Measurements from ENCODE around the gene RAET1G. TPM values are rescaled to one million over a fixed set of nuclear protein-coding genes. Genes with fewer than 3 reads are reported as not detected.
"Not testable (repeated sequence)": the region's sequence is repeated elsewhere in the genome, so short reads cannot be mapped to it uniquely, and the experiment has no call there.

Gene RAET1G
- total RNA-seq, 3 donors from 2014 or later (not counting 1 experiment from before 2014, with no cell fraction given) = 0.43 TPM; not detected in 2

GRCh38 chr6:149948011-149948410 is 25.1 kb upstream of the RAET1G start:
- no peak for DNase-seq

GRCh38 chr6:149947533-149947932 is 24.6 kb upstream of the RAET1G start:
- WGBS (ENCODE audit: insufficient coverage) = no CpG with 5 or more reads among the region's 1 CpG
- not testable (repeated sequence) for H3K9me3 ChIP-seq (ENCODE audit: control insufficient read depth, insufficient read depth, low read length)
- H3K27me3 Mint-ChIP-seq (ENCODE audit: low read depth in 2 of 2) = peaks cover 29 to 33% of the 10 kb centered on the region in 2 donors

More at GRCh38 chr6:149948011-149948410, 25.1 kb upstream of the RAET1G start:
- intact Hi-C loops (cut with micrococcal nuclease) = no loop called here
- Mint-ChIP-seq H3K27me3 (ENCODE audit: low read depth in 2 of 2) (peaks cover 34% of the 10 kb centered on the region in 2 donors), H3K9me3 (no peaks in the 10 kb centered on the region), H3K4me1 (no peaks in the 10 kb centered on the region), H3K4me3 (no peak overlapping the region), H3K36me3 (no peaks in the 10 kb centered on the region), H3K27ac (no peak overlapping the region)
- Histone ChIP-seq H3K9me3 (ENCODE audit: control insufficient read depth, insufficient read depth, low read length) (no peaks in the 10 kb centered on the region), H3K4me3 (ENCODE audit: low read length) (no peak overlapping the region), H3K4me1 (ENCODE audit: control insufficient read depth, insufficient read depth, low read length) (no peaks in the 10 kb centered on the region), H3K36me3 (ENCODE audit: control insufficient read depth, insufficient read depth, low read length) (no peaks in the 10 kb centered on the region), H3K27me3 (ENCODE audit: control insufficient read depth, insufficient read depth, low read length) (peaks cover 12% of the 10 kb centered on the region), H3K27ac (ENCODE audit: low read length) (no peak overlapping the region)
- no peak for ATAC-seq
- TF ChIP-seq CTCF (IDR thresholded peaks at IDR 0.05) = no peak
- WGBS (ENCODE audit: insufficient coverage) = 80% methylated on average over 1 of the region's 1 CpG

GRCh38 chr6:149946631-149947030 is 23.7 kb upstream of the RAET1G start:
- H3K27ac ChIP-seq (ENCODE audit: low read length); H3K9me3 Mint-ChIP-seq; H3K36me3 ChIP-seq (ENCODE audit: control insufficient read depth, insufficient read depth, low read length); H3K4me3 ChIP-seq (ENCODE audit: low read length); ATAC-seq; H3K4me1 ChIP-seq (ENCODE audit: control insufficient read depth, insufficient read depth, low read length); DNase-seq; H3K36me3 Mint-ChIP-seq; H3K9me3 ChIP-seq (ENCODE audit: control insufficient read depth, insufficient read depth, low read length); intact Hi-C loops (cut with micrococcal nuclease); H3K4me3 Mint-ChIP-seq; H3K27ac Mint-ChIP-seq; H3K27me3 ChIP-seq (ENCODE audit: control insufficient read depth, insufficient read depth, low read length): not testable (repeated sequence)
- Mint-ChIP-seq H3K27me3 (ENCODE audit: low read depth in 2 of 2) (peaks cover 20 to 25% of the 10 kb centered on the region in 2 donors), H3K4me1 (peaks cover 3 to 12% of the 10 kb centered on the region in 2 donors)
- WGBS (ENCODE audit: insufficient coverage) = 69% methylated on average over 7 of the region's 7 CpGs

More at GRCh38 chr6:149947533-149947932, 24.6 kb upstream of the RAET1G start:
- ATAC-seq; H3K36me3 Mint-ChIP-seq; H3K27me3 ChIP-seq (ENCODE audit: control insufficient read depth, insufficient read depth, low read length); H3K4me1 ChIP-seq (ENCODE audit: control insufficient read depth, insufficient read depth, low read length); H3K4me1 Mint-ChIP-seq; H3K27ac ChIP-seq (ENCODE audit: low read length); DNase-seq; H3K27ac Mint-ChIP-seq; H3K4me3 ChIP-seq (ENCODE audit: low read length); H3K9me3 Mint-ChIP-seq; H3K4me3 Mint-ChIP-seq; intact Hi-C loops (cut with micrococcal nuclease); H3K36me3 ChIP-seq (ENCODE audit: control insufficient read depth, insufficient read depth, low read length): not testable (repeated sequence)

- H3K27ac Mint-ChIP-seq; H3K4me3 ChIP-seq (ENCODE audit: low read length); H3K27ac ChIP-seq (ENCODE audit: low read length); H3K4me3 Mint-ChIP-seq; ATAC-seq; H3K9me3 Mint-ChIP-seq; DNase-seq; H3K36me3 Mint-ChIP-seq; intact Hi-C loops (cut with micrococcal nuclease); H3K9me3 ChIP-seq (ENCODE audit: control insufficient read depth, insufficient read depth, low read length); H3K36me3 ChIP-seq (ENCODE audit: control insufficient read depth, insufficient read depth, low read length): not testable (repeated sequence)
- peaks cover 17 to 20% of the 10 kb centered on the region in 2 donors for H3K27me3 Mint-ChIP-seq (ENCODE audit: low read depth in 2 of 2)
- Histone ChIP-seq H3K4me1 (ENCODE audit: control insufficient read depth, insufficient read depth, low read length) (peaks cover 21% of the 10 kb centered on the region), H3K27me3 (ENCODE audit: control insufficient read depth, insufficient read depth, low read length) (peaks cover 13% of the 10 kb centered on the region)
- peaks cover 5 to 15% of the 10 kb centered on the region in 2 donors for H3K4me1 Mint-ChIP-seq
- 66% methylated on average over 3 of the region's 6 CpGs for WGBS (ENCODE audit: insufficient coverage)
Observed at GRCh38 chr6:149945276-149945675, 22.4 kb upstream of the RAET1G start.

GRCh38 chr6:149943321-149943720 is 20.4 kb upstream of the RAET1G start:
- DNase-seq; ATAC-seq; intact Hi-C loops (cut with micrococcal nuclease); H3K9me3 Mint-ChIP-seq; H3K36me3 ChIP-seq (ENCODE audit: control insufficient read depth, insufficient read depth, low read length); H3K36me3 Mint-ChIP-seq; H3K9me3 ChIP-seq (ENCODE audit: control insufficient read depth, insufficient read depth, low read length); H3K4me3 ChIP-seq (ENCODE audit: low read length); H3K27ac ChIP-seq (ENCODE audit: low read length): not testable (repeated sequence)
- H3K4me1 ChIP-seq (ENCODE audit: control insufficient read depth, insufficient read depth, low read length) = peaks cover 31% of the 10 kb centered on the region
- peak overlapping the region; percentile 98 for H3K4me3 Mint-ChIP-seq
- WGBS (ENCODE audit: insufficient coverage) = 77% methylated on average over 4 of the region's 5 CpGs
- peaks cover 24 to 29% of the 10 kb centered on the region in 2 donors for H3K27me3 Mint-ChIP-seq (ENCODE audit: low read depth in 2 of 2)
- peak overlapping the region in 1 of 2 donors; percentile 89 for H3K27ac Mint-ChIP-seq
- peaks cover 13 to 27% of the 10 kb centered on the region in 2 donors for H3K4me1 Mint-ChIP-seq
- H3K27me3 ChIP-seq (ENCODE audit: control insufficient read depth, insufficient read depth, low read length) = peaks cover 30% of the 10 kb centered on the region

All from natural killer cell (primary cell).